Activated naive CD8-positive, alpha-beta T cell treated with anti-CD3 and anti-CD28 coated beads for 36 hours (primary cell): Measurements from ENCODE around the gene ZCCHC8. TPM values are rescaled to one million over a fixed set of nuclear protein-coding genes. Genes with fewer than 3 reads are reported as not detected.
A peak's percentile ranks its signal among the peaks of the same experiment; 100 is the strongest.

Experiments used
- DNase-seq: peaks from one replicate; pipeline ENCODE4 v3.0.0; 2021
- H3K27ac Mint-ChIP-seq: one replicate; pipeline ENCODE4 v1.8.0; 2022; ENCODE audit warnings: mild to moderate bottlenecking, moderate library complexity, mixed read lengths
- H3K27me3 Mint-ChIP-seq: one replicate; pipeline ENCODE4 v1.8.0; 2022; ENCODE audit warnings: mild to moderate bottlenecking, mixed read lengths
- H3K36me3 Mint-ChIP-seq: one replicate; pipeline ENCODE4 v1.8.0; 2021; ENCODE audit warnings: mild to moderate bottlenecking, mixed read lengths
- H3K4me1 Mint-ChIP-seq: one replicate; pipeline ENCODE4 v1.8.0; 2021; ENCODE audit warnings: mixed read lengths
- H3K4me3 Mint-ChIP-seq: one replicate; pipeline ENCODE4 v1.8.0; 2022; ENCODE audit warnings: mild to moderate bottlenecking, moderate library complexity, mixed read lengths
- H3K9me3 Mint-ChIP-seq: one replicate; pipeline ENCODE4 v1.8.0; 2022; ENCODE audit warnings: mixed read lengths
- total RNA-seq, 2 experiments: library from RNA; stranded (reverse); gene quantifications; one replicate each; pipeline ENCODE4 v1.2.3, GENCODE V29; 2021

ZCCHC8 gene
- 10 to 100 TPM; 40.7 to 41.7 TPM for total RNA-seq

DNA sequence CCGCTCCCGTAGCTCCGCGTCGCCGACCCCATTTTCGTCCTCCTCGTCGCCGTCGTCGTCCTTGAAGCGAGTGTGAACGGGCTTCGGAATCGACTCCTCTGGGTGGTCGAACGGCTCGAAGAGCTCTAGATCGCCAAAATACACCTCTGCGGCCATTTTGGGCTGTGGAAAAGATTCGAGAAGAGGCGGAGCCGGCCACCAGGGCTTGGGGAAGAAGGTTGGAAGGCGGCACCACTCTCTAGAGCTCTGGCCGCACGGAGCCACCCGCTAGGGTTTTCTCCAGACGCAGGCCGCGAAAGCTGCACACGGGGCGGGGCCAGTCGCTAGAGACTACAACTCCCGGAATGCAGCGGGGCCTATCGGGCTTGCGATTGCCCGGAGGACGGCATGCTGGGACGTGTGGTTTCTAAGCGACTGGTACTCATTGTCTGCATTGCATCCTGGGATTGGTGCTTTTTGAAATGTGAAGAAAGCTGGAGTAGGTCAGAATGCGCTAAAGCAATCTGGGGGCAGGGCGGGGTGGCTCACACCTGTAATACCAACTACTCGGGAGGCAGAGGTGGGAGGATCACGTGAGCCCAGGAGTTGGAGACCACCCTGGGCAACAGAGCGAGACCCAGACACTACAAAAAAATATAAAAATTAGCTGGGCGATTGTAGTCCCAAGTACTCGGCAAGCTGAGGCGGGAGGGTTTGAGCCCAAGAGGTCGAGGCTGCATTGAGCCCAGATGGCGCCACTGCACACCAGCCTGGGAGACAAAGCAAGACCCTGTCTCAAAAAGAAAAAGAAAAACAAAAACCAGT lies at the start of gene ZCCHC8:
Gene ZCCHC8, minus strand, starts transcription at position 248 of the 804 bp plus-strand sequence. Its CDS starts 92 bp downstream, at position 156.
- H3K36me3 Mint-ChIP-seq: peaks cover 46% of the 10 kb centered on the region
- DNase-seq: peak; percentile 97
- peak within 1 kb of the TSS; percentile 91 for H3K4me3 Mint-ChIP-seq
- peaks cover 30% of the 10 kb centered on the region for H3K4me1 Mint-ChIP-seq
- H3K9me3 Mint-ChIP-seq: no peaks in the 10 kb centered on the region
- no peaks in the 10 kb centered on the region for H3K27me3 Mint-ChIP-seq
- H3K27ac Mint-ChIP-seq: peak within 1 kb of the TSS; percentile 99

DNA sequence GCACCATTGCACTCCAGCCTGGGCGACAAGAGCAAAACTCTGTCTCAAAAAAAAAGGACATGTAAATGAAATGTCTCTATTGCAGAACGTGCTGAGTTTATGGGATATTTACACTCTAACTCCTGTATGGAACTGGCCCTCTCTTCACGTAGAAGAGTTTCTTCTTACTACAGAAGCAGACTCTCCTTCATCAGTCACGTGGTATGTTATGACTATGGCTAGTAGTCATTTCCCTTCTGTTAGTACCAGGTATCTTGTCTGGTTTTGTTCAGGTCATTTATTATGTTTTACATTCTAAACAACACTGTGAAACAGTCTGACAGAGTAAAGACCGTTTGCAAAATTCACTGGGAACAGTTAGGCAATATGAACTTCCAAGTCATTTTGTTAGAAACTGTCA lies 46.6 kb upstream of the ZCCHC8 start:
- DNase-seq: no peak
- no peaks in the 10 kb centered on the region for H3K27me3 Mint-ChIP-seq
- no peak overlapping the region for H3K4me3 Mint-ChIP-seq
- H3K4me1 Mint-ChIP-seq: no peaks in the 10 kb centered on the region
- H3K9me3 Mint-ChIP-seq: no peaks in the 10 kb centered on the region
- H3K27ac Mint-ChIP-seq: no peak overlapping the region
- H3K36me3 Mint-ChIP-seq: peaks cover 27% of the 10 kb centered on the region

DNA sequence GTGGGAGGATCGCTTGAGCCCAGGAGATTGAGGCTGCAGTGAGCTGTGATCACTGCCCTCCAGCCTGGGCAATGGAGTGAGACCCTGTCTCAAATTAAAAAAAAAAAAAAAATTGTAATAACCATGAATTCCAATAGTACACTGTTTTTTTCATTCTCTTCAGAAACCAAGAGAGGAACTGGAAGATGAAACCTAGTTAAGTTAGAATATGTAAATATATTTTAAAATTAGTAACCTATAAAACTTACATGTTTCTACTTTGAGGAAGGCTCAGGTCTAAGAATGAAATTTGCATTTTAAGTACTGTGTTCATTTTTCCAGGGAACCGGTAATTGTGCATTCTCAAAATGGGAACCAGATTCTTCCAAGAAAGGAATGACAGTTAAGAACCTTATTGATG lies 45.1 kb upstream of the ZCCHC8 start:
- H3K27me3 Mint-ChIP-seq: no peaks in the 10 kb centered on the region
- no peak overlapping the region for H3K27ac Mint-ChIP-seq
- no peaks in the 10 kb centered on the region for H3K9me3 Mint-ChIP-seq
- H3K4me1 Mint-ChIP-seq: no peaks in the 10 kb centered on the region
- no peak overlapping the region for H3K4me3 Mint-ChIP-seq
- no peak for DNase-seq
- H3K36me3 Mint-ChIP-seq: peaks cover 25% of the 10 kb centered on the region

DNA sequence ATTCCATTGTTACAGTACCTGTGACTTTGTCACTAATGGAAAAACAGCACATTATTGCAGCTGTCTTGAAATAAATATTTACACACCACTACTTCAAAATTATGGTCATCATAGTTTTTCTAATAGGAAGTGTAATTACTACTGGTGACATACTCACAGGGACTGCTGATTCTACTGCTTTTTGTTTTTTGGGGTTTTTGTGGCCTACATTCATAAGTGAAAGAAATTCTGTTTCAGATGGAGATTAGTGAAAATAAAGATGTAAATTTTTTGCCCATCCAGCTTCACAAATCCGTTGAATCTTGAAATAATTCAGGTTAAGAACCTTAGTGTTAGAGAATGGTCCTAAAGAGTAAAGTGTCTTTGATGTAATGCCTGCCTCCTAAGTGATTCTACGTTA lies 43.8 kb upstream of the ZCCHC8 start:
- Mint-ChIP-seq H3K9me3 (no peaks in the 10 kb centered on the region), H3K36me3 (peaks cover 17% of the 10 kb centered on the region), H3K4me1 (no peaks in the 10 kb centered on the region), H3K27me3 (no peaks in the 10 kb centered on the region), H3K27ac (no peak overlapping the region), H3K4me3 (no peak overlapping the region)
- DNase-seq: no peak

DNA sequence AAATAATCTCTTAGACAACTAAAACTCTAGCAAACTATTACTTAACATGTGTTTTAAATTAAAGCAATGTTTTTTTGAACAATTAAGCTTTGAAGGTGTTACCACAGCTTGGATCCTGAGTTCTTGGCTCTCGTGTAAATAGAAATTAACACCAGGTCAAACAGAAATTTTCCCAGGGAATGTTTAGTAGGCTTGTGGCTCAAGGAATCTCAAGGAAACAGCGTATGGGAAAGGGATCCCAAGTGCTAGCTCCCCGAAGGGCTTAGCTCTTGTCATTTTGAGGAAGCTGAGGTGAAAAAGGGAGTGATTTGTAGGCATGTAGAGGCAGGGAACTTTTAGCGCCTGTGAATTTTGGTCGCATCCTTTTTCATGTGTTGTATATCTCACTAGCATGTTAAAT lies 37.8 kb upstream of the ZCCHC8 start:
- H3K9me3 Mint-ChIP-seq: no peaks in the 10 kb centered on the region
- no peak overlapping the region for H3K27ac Mint-ChIP-seq
- no peak overlapping the region for H3K4me3 Mint-ChIP-seq
- DNase-seq: no peak
- H3K4me1 Mint-ChIP-seq: peaks cover under 1% of the 10 kb centered on the region
- H3K27me3 Mint-ChIP-seq: no peaks in the 10 kb centered on the region
- H3K36me3 Mint-ChIP-seq: peaks cover 25% of the 10 kb centered on the region

DNA sequence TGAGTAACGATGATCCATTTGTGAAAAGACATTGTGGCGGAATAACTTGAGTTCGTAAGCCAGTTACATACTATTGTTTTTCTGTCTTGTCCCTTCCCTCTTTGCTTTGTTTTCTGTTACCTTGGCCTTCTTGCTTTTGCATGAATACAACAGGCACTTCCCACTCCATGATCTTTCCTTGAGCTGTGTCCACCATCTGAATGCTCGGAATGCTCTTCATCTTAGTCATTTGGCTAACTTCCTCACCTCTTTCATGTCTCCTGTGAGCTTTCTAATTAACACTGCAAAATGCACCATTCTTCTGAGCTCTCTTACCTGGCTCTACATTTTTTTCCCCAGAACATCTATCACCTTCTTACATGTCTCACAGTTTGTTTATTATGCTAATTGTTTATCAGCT lies 36.3 kb upstream of the ZCCHC8 start:
- Mint-ChIP-seq H3K4me1 (peaks cover 2% of the 10 kb centered on the region), H3K27ac (no peak overlapping the region), H3K27me3 (no peaks in the 10 kb centered on the region), H3K36me3 (peaks cover 21% of the 10 kb centered on the region), H3K9me3 (no peaks in the 10 kb centered on the region), H3K4me3 (no peak overlapping the region)
- DNase-seq: no peak

DNA sequence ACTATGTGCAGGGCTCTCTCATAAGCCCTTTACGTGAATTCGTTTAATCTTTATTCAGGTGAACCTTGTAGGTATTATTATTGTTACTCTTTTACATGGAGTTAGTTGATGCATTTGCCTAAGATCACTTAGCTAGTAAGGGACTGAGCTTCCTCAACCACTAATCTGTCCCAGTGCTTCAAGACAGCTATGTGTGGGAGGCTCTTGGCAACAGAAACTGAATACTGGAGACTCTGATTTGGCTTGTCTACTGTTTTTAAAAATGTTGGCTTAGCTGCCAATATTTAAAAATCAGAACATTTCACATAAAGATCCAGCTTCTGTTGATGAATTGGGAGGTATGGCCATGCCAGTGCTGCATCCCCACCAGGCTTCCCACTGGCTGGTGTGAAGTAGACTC lies 33.1 kb upstream of the ZCCHC8 start:
- Mint-ChIP-seq H3K36me3 (peaks cover 28% of the 10 kb centered on the region), H3K27me3 (no peaks in the 10 kb centered on the region), H3K27ac (no peak overlapping the region), H3K9me3 (no peaks in the 10 kb centered on the region), H3K4me3 (no peak overlapping the region), H3K4me1 (peaks cover 10% of the 10 kb centered on the region)
- no peak for DNase-seq

DNA sequence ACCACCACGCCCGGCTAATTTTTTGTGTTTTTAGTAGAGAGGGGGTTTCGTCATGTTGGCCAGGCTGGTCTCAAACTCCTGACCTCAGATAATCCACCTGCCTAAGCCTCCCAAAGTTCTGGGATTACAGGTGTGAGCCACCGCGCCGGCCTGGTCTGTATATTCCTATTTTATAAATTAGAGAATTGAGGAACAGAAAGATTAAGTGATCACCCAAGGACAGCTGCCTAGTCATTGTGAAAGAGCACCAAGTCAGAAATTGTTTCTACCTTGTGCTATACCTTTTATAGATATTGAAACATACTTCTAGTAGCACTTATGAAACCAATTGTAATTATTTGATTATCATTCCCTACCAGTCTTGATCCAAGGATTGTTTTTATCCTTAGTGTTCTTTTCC lies 28.3 kb upstream of the ZCCHC8 start:
- H3K27me3 Mint-ChIP-seq: no peaks in the 10 kb centered on the region
- DNase-seq: no peak
- peak overlapping the region; percentile 14 for H3K4me3 Mint-ChIP-seq
- no peak overlapping the region for H3K27ac Mint-ChIP-seq
- peaks cover 28% of the 10 kb centered on the region for H3K36me3 Mint-ChIP-seq
- peaks cover 23% of the 10 kb centered on the region for H3K4me1 Mint-ChIP-seq
- H3K9me3 Mint-ChIP-seq: no peaks in the 10 kb centered on the region

DNA sequence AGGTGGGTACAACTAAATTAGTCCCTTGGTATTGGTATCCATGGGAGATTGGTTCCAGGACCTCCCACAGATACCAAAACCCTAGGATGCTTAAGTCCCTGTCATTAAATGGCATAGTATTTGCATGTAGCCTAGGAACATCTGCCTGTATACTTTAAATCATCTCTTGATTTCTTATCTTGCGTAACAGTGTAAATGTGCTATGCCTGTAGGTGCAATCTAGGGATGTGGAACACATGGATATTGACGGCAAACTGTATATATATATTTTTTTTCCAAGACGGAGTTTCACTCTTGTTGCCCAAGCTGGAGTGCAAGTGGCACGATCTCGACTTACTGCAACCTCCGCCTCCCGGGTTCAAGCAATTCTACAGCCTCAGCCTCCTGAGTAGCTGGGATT lies 27.9 kb upstream of the ZCCHC8 start:
- Mint-ChIP-seq H3K27ac (no peak overlapping the region), H3K27me3 (no peaks in the 10 kb centered on the region), H3K4me1 (peaks cover 27% of the 10 kb centered on the region), H3K36me3 (peaks cover 32% of the 10 kb centered on the region), H3K4me3 (peak overlapping the region; percentile 14), H3K9me3 (no peaks in the 10 kb centered on the region)
- DNase-seq: no peak

DNA sequence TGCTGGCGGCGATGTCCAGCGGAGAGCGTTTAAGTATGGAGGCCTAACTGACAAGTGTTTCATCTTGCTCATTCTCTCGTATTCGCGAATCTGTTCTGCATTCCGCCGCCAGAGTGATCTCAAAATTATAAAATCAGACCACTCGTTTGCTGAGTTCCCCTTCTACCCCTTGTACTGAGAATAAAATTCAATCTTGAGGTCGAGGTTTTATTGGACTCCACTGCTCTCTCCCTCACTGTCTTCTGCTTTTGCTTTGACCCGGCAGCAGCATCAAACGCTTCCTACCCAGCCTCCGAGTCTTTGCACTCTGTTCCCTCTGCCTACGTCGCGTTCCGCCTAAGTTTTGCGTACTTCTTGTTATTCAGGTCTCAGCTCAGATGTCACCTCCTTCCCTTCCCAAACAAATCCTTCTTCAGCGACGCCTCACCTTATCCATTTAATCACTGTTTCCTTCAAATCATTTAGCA lies 26.8 kb upstream of the ZCCHC8 start:
- H3K4me3 Mint-ChIP-seq: no peak overlapping the region
- peak; percentile 30 for DNase-seq
- no peaks in the 10 kb centered on the region for H3K9me3 Mint-ChIP-seq
- H3K27me3 Mint-ChIP-seq: no peaks in the 10 kb centered on the region
- no peak overlapping the region for H3K27ac Mint-ChIP-seq
- peaks cover 30% of the 10 kb centered on the region for H3K4me1 Mint-ChIP-seq
- H3K36me3 Mint-ChIP-seq: peaks cover 37% of the 10 kb centered on the region

DNA sequence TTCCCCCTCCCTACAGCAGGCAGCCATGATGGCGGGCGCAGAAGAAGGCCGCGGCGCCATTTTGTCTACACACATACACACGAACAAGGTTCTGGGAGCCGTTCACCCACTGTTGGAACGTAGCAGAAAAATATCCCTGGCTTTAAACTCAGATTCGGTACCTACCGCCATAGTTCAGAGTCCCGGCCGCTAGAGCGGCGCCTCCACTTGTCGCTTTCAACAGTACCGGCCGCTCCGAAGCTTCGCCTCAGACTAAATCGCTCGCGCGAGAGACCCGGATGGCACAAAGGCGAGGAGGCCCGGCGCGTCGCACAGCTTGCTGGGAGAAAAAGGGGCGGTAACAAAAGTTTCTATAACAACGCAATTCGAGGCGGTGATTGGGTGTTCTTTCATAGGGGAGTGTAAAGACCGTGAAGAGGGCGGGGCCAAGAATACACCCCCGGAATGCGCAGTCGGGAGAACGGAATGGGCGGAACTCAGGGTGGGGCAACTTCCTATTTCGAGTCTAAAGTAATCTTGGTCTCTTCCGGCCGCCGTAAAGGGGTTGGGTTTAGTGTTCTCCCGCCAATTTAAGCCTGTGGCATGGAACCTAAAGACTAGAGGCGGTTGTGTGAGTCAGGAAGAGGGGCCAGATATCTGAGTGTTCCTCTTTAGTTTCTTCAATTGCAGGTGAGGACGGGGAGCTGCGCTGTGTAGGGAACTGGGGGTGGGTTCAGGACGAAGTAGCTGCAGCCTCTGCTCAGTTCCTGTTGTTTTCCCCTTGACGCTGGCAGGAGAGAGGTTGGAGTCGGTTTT lies 26.1 kb upstream of the ZCCHC8 start, which contains the start of the genes KNTC1 and RSRC2:
Gene KNTC1, plus strand, starts transcription at position 567 of the 795 bp plus-strand sequence. CDS start 2,815 bp downstream, outside the sequence.
Gene RSRC2, minus strand, starts transcription at position 254 of the 795 bp plus-strand sequence. Its CDS starts 83 bp downstream, at position 171.
- Mint-ChIP-seq H3K4me3 (no peak within 1 kb of the TSS), H3K4me1 (peaks cover 35% of the 10 kb centered on the region), H3K27ac (no peak within 1 kb of the TSS), H3K9me3 (no peaks in the 10 kb centered on the region), H3K27me3 (no peaks in the 10 kb centered on the region), H3K36me3 (peaks cover 41% of the 10 kb centered on the region)
- DNase-seq: peak; percentile 97

DNA sequence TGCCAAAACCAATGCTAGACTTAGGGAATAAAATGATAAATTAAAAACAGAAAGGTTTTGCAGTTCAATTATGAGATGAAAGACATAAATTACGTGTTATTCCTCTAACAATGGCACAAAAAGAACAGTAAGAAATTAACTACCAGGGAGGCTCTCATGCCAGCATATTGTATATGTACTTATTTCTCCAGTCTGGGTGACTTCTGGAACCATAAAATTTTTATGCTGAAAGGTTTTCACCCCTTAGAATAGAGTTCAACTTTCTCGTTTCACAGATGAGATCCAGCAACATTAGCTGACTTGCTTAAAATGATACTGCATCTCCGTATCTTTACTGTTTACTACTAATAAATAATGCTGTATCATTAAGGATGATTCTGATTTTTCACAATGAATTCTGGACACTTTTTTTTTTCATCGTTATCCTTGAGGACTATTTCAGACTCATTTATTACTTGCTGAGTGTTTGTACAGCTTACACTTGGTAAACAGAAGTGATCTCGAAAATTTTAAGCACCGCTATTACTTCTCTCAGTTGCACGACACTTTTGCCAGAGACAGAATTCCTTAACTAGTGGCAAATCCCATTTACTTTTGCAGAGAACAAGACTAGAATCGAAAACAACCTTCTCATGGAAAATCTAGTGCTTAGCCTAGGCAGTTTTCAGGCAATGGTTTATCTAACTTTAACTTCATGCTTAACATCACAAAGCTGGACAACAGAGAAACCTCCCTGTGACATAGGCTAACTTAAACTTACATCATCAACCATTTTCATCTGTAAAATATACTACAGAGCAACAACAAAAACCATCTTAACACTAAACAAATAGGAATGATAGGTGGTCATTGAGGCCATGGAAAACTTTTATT lies 23.4 kb upstream of the ZCCHC8 start:
- no peak overlapping the region for H3K27ac Mint-ChIP-seq
- no peak for DNase-seq
- no peak overlapping the region for H3K4me3 Mint-ChIP-seq
- peaks cover 40% of the 10 kb centered on the region for H3K4me1 Mint-ChIP-seq
- no peaks in the 10 kb centered on the region for H3K27me3 Mint-ChIP-seq
- H3K9me3 Mint-ChIP-seq: no peaks in the 10 kb centered on the region
- peaks cover 40% of the 10 kb centered on the region for H3K36me3 Mint-ChIP-seq

DNA sequence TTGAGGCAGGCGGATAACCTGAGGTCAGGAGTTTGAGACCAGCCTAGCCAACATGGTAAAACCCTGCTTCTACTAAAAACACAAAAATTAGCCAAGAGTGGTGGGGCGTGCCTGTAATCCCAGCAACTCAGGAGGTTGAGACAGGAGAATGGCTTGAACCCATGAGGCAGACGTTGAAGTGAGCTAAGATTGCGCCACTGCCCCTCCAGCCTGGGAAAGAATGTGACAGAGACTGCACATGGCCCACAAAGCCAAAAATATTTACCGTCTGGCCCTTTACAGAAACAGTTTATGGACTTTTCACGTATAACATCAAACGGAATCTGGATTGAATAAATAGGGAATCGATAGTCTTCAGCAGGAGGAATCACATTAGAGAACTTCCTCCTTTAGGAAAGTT lies 22.5 kb upstream of the ZCCHC8 start:
- Mint-ChIP-seq H3K4me3 (no peak overlapping the region), H3K27me3 (no peaks in the 10 kb centered on the region)

DNA sequence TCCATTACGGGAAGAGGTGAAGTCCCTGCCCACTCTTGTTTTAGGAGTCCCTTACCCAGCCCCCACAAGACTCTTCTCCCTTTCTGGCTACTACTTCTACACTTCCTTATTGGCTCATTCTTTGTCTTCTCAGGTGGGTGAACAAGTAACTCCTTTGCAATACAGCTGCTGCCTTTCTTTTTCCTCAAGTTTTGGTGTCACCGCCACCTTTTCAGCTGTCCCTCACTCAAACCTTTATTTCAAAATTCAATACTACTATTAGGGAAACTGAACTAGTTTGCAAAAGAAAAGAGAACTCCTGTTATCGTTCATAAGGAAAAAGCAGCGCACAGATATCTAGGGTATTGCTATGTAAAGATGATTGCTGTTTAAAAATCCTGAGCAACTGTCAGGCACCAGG lies 19.9 kb upstream of the ZCCHC8 start:
- H3K27me3 Mint-ChIP-seq: no peaks in the 10 kb centered on the region
- H3K9me3 Mint-ChIP-seq: no peaks in the 10 kb centered on the region
- H3K27ac Mint-ChIP-seq: peak overlapping the region; percentile 9
- no peak for DNase-seq
- H3K36me3 Mint-ChIP-seq: peaks cover 68% of the 10 kb centered on the region
- H3K4me1 Mint-ChIP-seq: peaks cover 38% of the 10 kb centered on the region
- H3K4me3 Mint-ChIP-seq: no peak overlapping the region

More for the DNA sequence above, 22.5 kb upstream of the ZCCHC8 start:
- H3K4me1 Mint-ChIP-seq: peaks cover 38% of the 10 kb centered on the region
- no peak for DNase-seq
- no peaks in the 10 kb centered on the region for H3K9me3 Mint-ChIP-seq
- peak overlapping the region; percentile 21 for H3K27ac Mint-ChIP-seq
- H3K36me3 Mint-ChIP-seq: peaks cover 48% of the 10 kb centered on the region
